Erythroblast (primary cell): ENCODE measurements around the gene FARP1.

Source experiments
- GATA1 ChIP-seq: IDR thresholded peaks from 2 replicates; pipeline ENCODE4 v1.6.1; 2011; ENCODE audit warnings: low read depth, mild to moderate bottlenecking, control low read depth, low read length, moderate library complexity
- POLR2A ChIP-seq: IDR thresholded peaks from 2 replicates; pipeline ENCODE4 v1.6.1; 2011; ENCODE audit warnings: mild to moderate bottlenecking, low read length

GRCh38 chr13:98495627-98496478, 353.0 kb downstream of the FARP1 start:
- TF ChIP-seq POLR2A (no peak), GATA1 (no peak)
